Adrenal gland (tissue), 19 donors: ENCODE data around the gene SLC8A3. TPM values are rescaled to one million over a fixed set of nuclear protein-coding genes. Genes with fewer than 3 reads are reported as not detected.
"Not testable (repeated sequence)": the region's sequence is repeated elsewhere in the genome, so short reads cannot be mapped to it uniquely, and the experiment has no call there.

Experiments
- DNase-seq, 7 donors: peaks; one replicate each; pipeline ENCODE4 v3.0.0-alpha.2; 2019 to 2020
- H3K27ac ChIP-seq, 5 donors: fragments of 200-600 bp; sonication (generic) in 4 of 5; 1 replicate in 3 of 5; 2 replicates in 2 of 5; pipeline versions ENCODE4 v1.5.1 to v1.8.0; 2016 to 2020; ENCODE audit warnings: mild to moderate bottlenecking in 1 of 5
- H3K27me3 ChIP-seq: fragments of 200-600 bp; 2 replicates; pipeline ENCODE4 v1.8.0; 2021
- H3K36me3 ChIP-seq, 2 donors: fragments of 200-600 bp; replicated peaks in 1 of 2; 1 replicate in 1 of 2; 2 replicates in 1 of 2; pipeline versions ENCODE4 v1.5.1 to v1.8.0; 2018 to 2022
- H3K4me1 ChIP-seq, 2 donors: fragments of 200-600 bp; replicated peaks in 1 of 2; 1 replicate in 1 of 2; 2 replicates in 1 of 2; pipeline versions ENCODE4 v1.5.1 to v1.8.0; 2018 to 2021
- H3K4me3 ChIP-seq, 4 donors: fragments of 200-600 bp; sonication (generic) in 3 of 4; one replicate each; pipeline ENCODE4 v1.5.1; 2016 to 2018
- H3K9me3 ChIP-seq, 3 donors: fragments of 200-600 bp; sonication (generic) in 1 of 3; replicated peaks in 1 of 3; 1 replicate in 2 of 3; 2 replicates in 1 of 3; pipeline versions ENCODE4 v1.5.1 to v1.8.0; 2016 to 2021
- POLR2A ChIP-seq, 2 donors: fragments of 450-650 bp; IDR thresholded peaks; one replicate each; pipeline ENCODE4 v1.6.1; 2017; ENCODE audit warnings: antibody characterized with exemption in 2 of 2, mild to moderate bottlenecking in 2 of 2, moderate library complexity in 1 of 2
- WGBS, 4 donors: extraction: QIAGEN DNeasy Blood & Tissue Kit in 2 of 4; methylation state at CpG; one replicate each; pipeline versions ENCODE4 v1.1.5 to v1.1.7; 2013 to 2017; 5-methylcytosine and 5-hydroxymethylcytosine counted together
- intact Hi-C, 2 donors: fragments of 100-400 bp; cut with DNase I; formaldehyde crosslinking; loops; one replicate each; pipeline versions ENCODE4 v1.14.1 to v1.15.0; 2022 to 2023
- long read RNA-seq, 10 donors: library from polyadenylated mRNA in 3 of 10; unstranded in 2 of 10; stranded (forward) in 1 of 10; transcript quantifications; one replicate each; pipeline ENCODE4 v2.0.0 and lab custom pipeline, GENCODE V29; 2021 to 2026
- polyA plus RNA-seq, 3 donors: library from polyadenylated mRNA; stranded (reverse); fragments of 200-250 nt in 2 of 3; fragments of 350-450 nt in 1 of 3; fragmentation: Illumina TruSeq in 1 of 3; extraction: RNeasy Lipid Tissue Mini Kit (QIAGEN cat#74804) in 1 of 3; gene quantifications; one replicate each; pipeline ENCODE4 v1.2.3, GENCODE V29; 2013 to 2014
- total RNA-seq, 9 donors: library from RNA; depleted of rRNA in 4 of 9; stranded (reverse); fragments of >200 nt in 4 of 9; fragments of 120-200 nt in 1 of 9; fragmentation: NEBNext Ultra II Directional in 1 of 9; extraction: Animal tissue kit (Norgen Biotek cat#: 25700) in 1 of 9; gene quantifications; one replicate each; pipeline versions ENCODE4 v1.1.0 to v1.2.4, GENCODE V29; 2013 to 2023
- TF ChIP-seq, protein P1 (sequence below), 6 experiments: fragments of 450-650 bp in 4 of 6; fragments of 200-600 bp in 2 of 6; sonication (generic) in 1 of 6; IDR thresholded peaks; 1 replicate in 5 of 6; 2 replicates in 1 of 6; pipeline versions ENCODE4 v1.5.1 to v1.8.0; 2016 to 2021; ENCODE audit warnings: antibody characterized with exemption in 6 of 6, mild to moderate bottlenecking in 2 of 6, moderate library complexity in 1 of 6
- donor health status: healthy with polysubstance abuse.
- donor health status: Bipolar disorder and iron deficiency.
- donor health status: DM: yes; HTN: yes; CAD: no.
- donor health status: DM: no; HTN: no; CAD: no.
- donor health status: DM: no; HTN: no; CAD: no.
- donor health status: DM: yes; HTN: yes; CAD: no.

The SLC8A3 gene, protein sequence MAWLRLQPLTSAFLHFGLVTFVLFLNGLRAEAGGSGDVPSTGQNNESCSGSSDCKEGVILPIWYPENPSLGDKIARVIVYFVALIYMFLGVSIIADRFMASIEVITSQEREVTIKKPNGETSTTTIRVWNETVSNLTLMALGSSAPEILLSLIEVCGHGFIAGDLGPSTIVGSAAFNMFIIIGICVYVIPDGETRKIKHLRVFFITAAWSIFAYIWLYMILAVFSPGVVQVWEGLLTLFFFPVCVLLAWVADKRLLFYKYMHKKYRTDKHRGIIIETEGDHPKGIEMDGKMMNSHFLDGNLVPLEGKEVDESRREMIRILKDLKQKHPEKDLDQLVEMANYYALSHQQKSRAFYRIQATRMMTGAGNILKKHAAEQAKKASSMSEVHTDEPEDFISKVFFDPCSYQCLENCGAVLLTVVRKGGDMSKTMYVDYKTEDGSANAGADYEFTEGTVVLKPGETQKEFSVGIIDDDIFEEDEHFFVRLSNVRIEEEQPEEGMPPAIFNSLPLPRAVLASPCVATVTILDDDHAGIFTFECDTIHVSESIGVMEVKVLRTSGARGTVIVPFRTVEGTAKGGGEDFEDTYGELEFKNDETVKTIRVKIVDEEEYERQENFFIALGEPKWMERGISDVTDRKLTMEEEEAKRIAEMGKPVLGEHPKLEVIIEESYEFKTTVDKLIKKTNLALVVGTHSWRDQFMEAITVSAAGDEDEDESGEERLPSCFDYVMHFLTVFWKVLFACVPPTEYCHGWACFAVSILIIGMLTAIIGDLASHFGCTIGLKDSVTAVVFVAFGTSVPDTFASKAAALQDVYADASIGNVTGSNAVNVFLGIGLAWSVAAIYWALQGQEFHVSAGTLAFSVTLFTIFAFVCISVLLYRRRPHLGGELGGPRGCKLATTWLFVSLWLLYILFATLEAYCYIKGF
- total RNA-seq (1 to 10 TPM in 2 of 9 donors, under 1 TPM in 3, not detected in 4; 0.08 to 2.1 (median 0.67) TPM), polyA plus RNA-seq (1 to 10 TPM in 1 of 3 donors, under 1 TPM in 2; 0.54 to 1.3 (median 0.56) TPM)
- long read RNA-seq, donor 1, result 0 reads
- long read RNA-seq, donor 2, result 0 reads
- long read RNA-seq, donor 3, result 0 reads
- long read RNA-seq, donor 4, result 0 reads
- long read RNA-seq, donor 5, result 0 reads
- long read RNA-seq, donor 6, result 0 reads
- long read RNA-seq, donor 7, result 0 reads
- long read RNA-seq, donor 8, result 0 reads
- long read RNA-seq, donor 9, result 0 reads
- long read RNA-seq, donor 10, result 0 reads

DNA sequence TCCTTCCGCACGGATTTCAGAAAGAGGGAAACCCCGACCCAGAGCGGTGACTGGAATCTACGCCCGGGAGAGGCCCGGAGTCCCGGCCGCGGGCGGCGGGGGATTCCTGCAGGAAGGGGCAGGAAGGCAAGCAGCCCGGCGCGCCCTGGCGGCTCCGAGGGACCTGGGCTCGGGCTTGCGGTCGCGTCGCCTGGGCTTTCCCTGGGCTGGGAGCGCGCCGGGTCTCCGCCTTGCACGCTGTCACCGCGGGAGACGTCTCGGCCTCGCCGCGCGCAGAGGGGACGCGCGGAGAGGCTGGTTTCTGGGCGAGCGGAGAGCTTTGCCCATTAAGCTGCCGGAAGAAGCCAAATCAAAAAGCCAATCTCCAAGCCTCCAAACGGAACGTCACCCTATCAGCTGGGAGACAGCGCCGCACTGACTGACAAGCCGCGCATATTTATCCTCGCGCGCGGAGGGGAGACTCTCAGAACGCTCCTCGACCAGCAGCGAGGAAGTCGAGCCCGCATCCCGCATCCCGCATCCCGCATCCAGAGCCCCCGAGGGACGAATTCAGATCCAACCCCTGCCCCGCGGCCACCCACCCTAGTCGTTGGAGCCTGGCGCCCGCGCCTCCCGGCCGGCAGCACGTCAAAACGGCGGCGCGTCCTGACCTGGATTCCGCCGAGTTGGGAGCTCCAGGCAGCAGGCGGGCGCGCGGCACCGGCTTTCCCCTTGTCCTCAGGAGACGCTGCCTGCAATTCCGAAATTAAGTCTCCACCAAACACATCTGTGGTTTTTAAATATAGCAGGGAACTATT is at the start of gene SLC8A3:
Gene SLC8A3 (minus strand): TSS at position 293 of the 797 bp plus-strand sequence. CDS start 20,529 bp downstream, outside the sequence.
- no peaks in the 10 kb centered on the region for H3K9me3 ChIP-seq
- WGBS, 4 donors, result 0 to 1% (median 0%) methylated on average over 1 to 83 of the region's 83 CpGs
- DNase-seq, result peak in 4 of 7 donors; percentile 10 to 72 (median 28)
- peak within 1 kb of the TSS in 1 of 5 donors; percentile 59 for H3K27ac ChIP-seq
- TF ChIP-seq POLR2A (IDR thresholded peaks at IDR 0.05), result no peak
- TF ChIP-seq, protein P1, sequence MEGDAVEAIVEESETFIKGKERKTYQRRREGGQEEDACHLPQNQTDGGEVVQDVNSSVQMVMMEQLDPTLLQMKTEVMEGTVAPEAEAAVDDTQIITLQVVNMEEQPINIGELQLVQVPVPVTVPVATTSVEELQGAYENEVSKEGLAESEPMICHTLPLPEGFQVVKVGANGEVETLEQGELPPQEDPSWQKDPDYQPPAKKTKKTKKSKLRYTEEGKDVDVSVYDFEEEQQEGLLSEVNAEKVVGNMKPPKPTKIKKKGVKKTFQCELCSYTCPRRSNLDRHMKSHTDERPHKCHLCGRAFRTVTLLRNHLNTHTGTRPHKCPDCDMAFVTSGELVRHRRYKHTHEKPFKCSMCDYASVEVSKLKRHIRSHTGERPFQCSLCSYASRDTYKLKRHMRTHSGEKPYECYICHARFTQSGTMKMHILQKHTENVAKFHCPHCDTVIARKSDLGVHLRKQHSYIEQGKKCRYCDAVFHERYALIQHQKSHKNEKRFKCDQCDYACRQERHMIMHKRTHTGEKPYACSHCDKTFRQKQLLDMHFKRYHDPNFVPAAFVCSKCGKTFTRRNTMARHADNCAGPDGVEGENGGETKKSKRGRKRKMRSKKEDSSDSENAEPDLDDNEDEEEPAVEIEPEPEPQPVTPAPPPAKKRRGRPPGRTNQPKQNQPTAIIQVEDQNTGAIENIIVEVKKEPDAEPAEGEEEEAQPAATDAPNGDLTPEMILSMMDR (IDR thresholded peaks at IDR 0.05), result no peak
- H3K36me3 ChIP-seq, result no peaks in the 10 kb centered on the region
- H3K27me3 ChIP-seq, result peaks cover 19% of the 10 kb centered on the region
- intact Hi-C loops, result no loop called here
- peak within 1 kb of the TSS in 2 of 4 donors; percentile 5 to 42 for H3K4me3 ChIP-seq
- H3K4me1 ChIP-seq, result peaks cover 3 to 14% of the 10 kb centered on the region in 2 donors

DNA sequence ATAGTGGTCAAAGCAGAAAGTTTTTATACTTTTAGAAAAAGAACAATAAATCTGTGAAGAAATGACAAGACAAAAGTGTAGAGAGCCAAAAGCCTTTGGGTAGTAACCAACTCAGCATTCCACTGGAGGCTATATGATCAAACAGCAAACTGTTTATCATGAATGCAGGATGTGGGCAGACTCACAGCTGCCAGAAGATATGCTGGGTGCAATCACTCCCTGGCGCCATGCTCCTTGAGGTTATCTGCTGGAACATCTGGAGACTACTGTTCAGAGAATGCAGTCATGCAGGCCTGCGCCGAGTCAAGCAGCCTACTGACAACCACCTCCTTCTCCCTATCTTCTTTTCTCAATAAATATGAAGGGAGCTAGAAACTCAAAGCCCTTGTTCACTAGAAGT is 49.0 kb upstream of the SLC8A3 start:
- TF ChIP-seq, protein P1 (IDR thresholded peaks at IDR 0.05), result no peak
- no peak for TF ChIP-seq POLR2A (IDR thresholded peaks at IDR 0.05)
- no peak for DNase-seq
- H3K27me3 ChIP-seq, result no peaks in the 10 kb centered on the region
- no peaks in the 10 kb centered on the region for H3K9me3 ChIP-seq
- WGBS, 4 donors, result 70 to 95% (median 75%) methylated on average over 3 of the region's 3 CpGs
- H3K36me3 ChIP-seq, result no peaks in the 10 kb centered on the region
- H3K27ac ChIP-seq, result no peak overlapping the region
- H3K4me3 ChIP-seq, result no peak overlapping the region
- intact Hi-C loops, result no loop called here
- H3K4me1 ChIP-seq, result no peaks in the 10 kb centered on the region

DNA sequence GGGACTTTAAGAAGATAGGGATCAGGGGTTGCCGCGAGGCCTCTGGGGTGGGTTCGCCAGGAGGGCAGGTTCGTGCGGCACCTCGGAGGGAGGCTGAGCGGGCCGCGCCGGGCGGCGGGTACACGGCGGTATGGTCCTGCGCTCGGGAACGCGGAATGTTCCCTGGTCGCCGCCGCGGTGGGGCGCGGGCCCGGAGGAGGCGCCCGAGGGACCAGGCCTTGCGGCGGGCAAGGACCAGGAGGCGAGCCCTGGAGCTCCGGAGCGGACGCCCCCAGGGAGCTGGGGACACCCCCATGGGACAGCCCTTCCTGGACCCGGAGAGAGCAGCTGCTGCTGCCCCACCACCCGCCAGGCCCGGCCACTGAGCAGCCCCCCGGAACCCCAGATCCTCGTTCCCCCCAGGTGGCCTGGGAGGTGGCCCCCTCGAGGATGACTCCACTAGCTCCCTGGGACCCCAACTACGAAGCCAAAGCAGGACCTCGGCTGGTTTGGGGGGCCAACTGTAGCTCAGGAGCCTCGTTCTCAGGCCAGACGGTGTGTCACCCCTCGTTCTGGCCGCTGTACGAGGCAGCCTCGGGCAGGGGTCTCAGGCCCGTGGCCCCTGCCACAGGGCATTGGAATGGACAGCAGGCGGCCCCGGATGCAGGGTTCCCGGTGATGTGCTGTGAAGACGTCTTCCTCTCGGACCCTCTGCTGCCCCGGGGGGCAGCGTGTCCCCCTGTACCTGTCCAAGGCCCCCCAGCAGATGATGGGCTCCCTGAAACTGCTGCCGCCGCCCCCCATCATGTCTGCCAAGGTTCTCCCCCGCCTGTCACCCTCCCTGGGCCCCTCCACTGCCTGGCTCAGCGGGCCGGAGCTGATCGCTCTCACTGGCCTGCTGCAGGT is 45.6 kb upstream of the SLC8A3 start:
- WGBS, 4 donors, result 85 to 90% (median 88%) methylated on average over 40 to 61 of the region's 61 CpGs

DNA sequence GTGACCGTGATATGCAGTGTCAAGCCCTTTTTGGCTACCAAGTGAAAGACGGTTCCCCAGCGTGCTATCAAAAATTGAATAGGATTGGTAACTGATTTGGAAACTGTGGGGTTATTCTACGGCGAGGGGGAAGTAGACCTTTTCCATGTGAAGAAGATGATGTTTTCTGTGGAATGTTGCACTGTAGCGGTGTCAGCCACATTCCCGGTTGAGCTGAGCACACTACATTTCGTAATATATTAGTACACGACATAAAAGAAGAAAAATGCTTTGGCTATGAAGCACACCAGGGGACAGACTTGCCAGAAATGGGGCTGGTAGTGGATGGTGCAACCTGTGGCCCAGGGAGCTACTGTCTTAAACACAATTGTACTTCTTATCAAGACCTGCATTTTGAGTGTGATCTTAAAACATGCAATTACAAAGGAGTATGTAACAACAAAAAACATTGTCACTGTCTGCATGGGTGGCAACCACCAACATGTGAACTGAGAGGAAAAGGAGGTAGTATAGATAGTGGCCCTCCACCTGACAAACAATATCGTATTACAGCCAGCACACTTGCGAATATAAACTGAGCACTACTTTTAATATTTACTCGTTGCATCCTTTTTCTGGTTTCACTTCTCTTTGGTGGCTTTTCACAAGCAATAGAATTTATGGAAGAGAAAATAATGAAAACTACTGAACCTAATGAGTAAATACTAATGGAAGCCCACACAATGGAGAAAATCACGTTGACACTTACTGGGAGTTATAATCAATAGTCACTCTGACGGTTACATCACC is 43.2 kb upstream of the SLC8A3 start:
- H3K4me3 ChIP-seq, H3K36me3 ChIP-seq, intact Hi-C loops, H3K27ac ChIP-seq, DNase-seq, H3K27me3 ChIP-seq, H3K9me3 ChIP-seq, H3K4me1 ChIP-seq: not testable (repeated sequence)
- WGBS, 4 donors, result 71 to 82% (median 79%) methylated on average over 14 of the region's 14 CpGs

More for the DNA sequence above, 45.6 kb upstream of the SLC8A3 start:
- H3K9me3 ChIP-seq, result no peaks in the 10 kb centered on the region
- no peak overlapping the region for H3K4me3 ChIP-seq
- TF ChIP-seq, protein P1 (IDR thresholded peaks at IDR 0.05), result no peak
- no peak for TF ChIP-seq POLR2A (IDR thresholded peaks at IDR 0.05)
- H3K36me3 ChIP-seq, result no peaks in the 10 kb centered on the region
- H3K4me1 ChIP-seq, result no peaks in the 10 kb centered on the region
- H3K27ac ChIP-seq, result no peak overlapping the region
- DNase-seq, result no peak
- H3K27me3 ChIP-seq, result no peaks in the 10 kb centered on the region
- intact Hi-C loops, result no loop called here

DNA sequence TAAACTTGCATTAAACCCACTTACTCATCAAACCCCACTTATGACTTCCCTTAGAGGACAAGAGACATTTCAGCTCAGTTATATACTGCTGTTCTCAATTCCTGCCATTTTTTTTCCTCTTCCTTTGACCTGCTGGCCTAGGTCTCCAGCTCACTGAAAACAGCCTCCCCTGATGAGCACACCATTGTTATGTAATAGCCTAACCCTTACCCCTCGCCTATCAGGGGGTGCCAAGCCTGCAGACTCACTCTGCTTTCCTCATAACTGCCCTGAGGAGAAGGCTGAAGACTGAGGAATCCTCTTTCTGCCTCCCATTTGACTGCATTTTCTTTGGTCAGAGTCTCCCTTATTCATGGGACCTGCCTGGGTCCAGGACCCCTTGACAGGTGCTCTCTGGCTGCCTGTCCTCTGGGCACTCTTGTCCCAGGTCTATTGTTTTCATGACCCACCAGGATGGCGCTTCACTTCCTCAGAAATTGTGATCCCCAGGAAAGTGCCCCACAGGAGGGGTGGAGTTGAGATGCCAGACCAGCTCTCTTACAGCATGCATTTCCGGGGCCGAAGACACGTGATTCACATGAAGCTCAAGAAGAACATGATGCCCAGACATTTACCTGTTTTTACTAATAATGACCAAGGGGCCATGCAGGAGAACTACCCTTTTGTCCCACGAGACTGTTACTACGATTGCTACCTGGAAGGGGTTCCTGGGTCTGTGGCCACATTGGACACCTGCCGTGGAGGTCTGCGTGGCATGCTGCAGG is 41.3 kb upstream of the SLC8A3 start:
- H3K4me1 ChIP-seq, H3K9me3 ChIP-seq, H3K27me3 ChIP-seq, intact Hi-C loops, DNase-seq, H3K36me3 ChIP-seq, H3K27ac ChIP-seq, H3K4me3 ChIP-seq: not testable (repeated sequence)
- WGBS, 4 donors, result 71 to 79% (median 75%) methylated on average over 8 to 9 of the region's 9 CpGs
